Keratinocyte (primary cell): ENCODE measurements around the gene SIDT2. TPM values are rescaled to one million over a fixed set of nuclear protein-coding genes. Genes with fewer than 3 reads are reported as not detected.

Experiments
- DNase-seq: peaks from one replicate; pipeline ENCODE4 v3.0.0-alpha.2; 2011; ENCODE audit warnings: low read depth, missing footprints, low spot score
- FAIRE-seq: peaks from 2 replicates; lab custom pipeline; 2011; peaks lifted over from hg19 to GRCh38; lab: Jason Lieb, UNC
- H2AFZ ChIP-seq: 2 replicates; pipeline ENCODE4 v1.6.0; 2012; ENCODE audit warnings: low read length, control low read depth, inconsistent platforms; ENCODE audit not compliant: control insufficient read depth
- H3K27ac ChIP-seq: 2 replicates; pipeline ENCODE4 v1.5.1; 2011; ENCODE audit warnings: low read length; ENCODE audit not compliant: control insufficient read depth, insufficient read depth
- H3K27me3 ChIP-seq: 3 replicates; pipeline ENCODE4 v1.6.0; 2011; ENCODE audit warnings: low read length; ENCODE audit not compliant: control insufficient read depth, insufficient read depth; ENCODE audit errors: extremely low read depth
- H3K36me3 ChIP-seq, 2 experiments: 2 replicates in 1 of 2; 3 replicates in 1 of 2; pipeline ENCODE4 v1.5.1; 2011; ENCODE audit warnings: low read length in 2 of 2, mild to moderate bottlenecking in 1 of 2; ENCODE audit not compliant: control insufficient read depth in 2 of 2, insufficient read depth in 2 of 2; ENCODE audit errors: extremely low read depth in 1 of 2
- H3K4me1 ChIP-seq: 3 replicates; pipeline ENCODE4 v1.5.1; 2011; ENCODE audit warnings: low read length; ENCODE audit not compliant: control insufficient read depth, insufficient read depth; ENCODE audit errors: extremely low read depth
- H3K4me2 ChIP-seq: 3 replicates; pipeline ENCODE4 v1.6.0; 2011; ENCODE audit warnings: low read depth, low read length; ENCODE audit not compliant: control insufficient read depth, insufficient read depth; ENCODE audit errors: extremely low read depth
- H3K4me3 ChIP-seq, 3 experiments: fragments of 200-600 bp in 1 of 3; sonication (generic) in 1 of 3; 2 replicates in 2 of 3; 3 replicates in 1 of 3; pipeline ENCODE4 v1.5.1; 2011 to 2016; ENCODE audit warnings: low read length in 3 of 3, mild to moderate bottlenecking in 3 of 3, control low read depth in 2 of 3, inconsistent platforms in 1 of 3, low read depth in 1 of 3, mixed read lengths in 1 of 3, mixed run types in 1 of 3, moderate library complexity in 1 of 3; ENCODE audit not compliant: control insufficient read depth in 2 of 3, insufficient read depth in 2 of 3; ENCODE audit errors: extremely low read depth in 1 of 3
- H3K79me2 ChIP-seq: 2 replicates; pipeline ENCODE4 v1.6.0; 2012; ENCODE audit warnings: low read length; ENCODE audit not compliant: control insufficient read depth, insufficient read depth
- H3K9ac ChIP-seq: 3 replicates; pipeline ENCODE4 v1.6.0; 2011; ENCODE audit warnings: low read length; ENCODE audit not compliant: control insufficient read depth, insufficient read depth; ENCODE audit errors: extremely low read depth
- H3K9me1 ChIP-seq: 3 replicates; pipeline ENCODE4 v1.6.0; 2011; ENCODE audit warnings: low read length; ENCODE audit not compliant: control insufficient read depth, insufficient read depth; ENCODE audit errors: extremely low read depth
- H3K9me3 ChIP-seq: 2 replicates; pipeline ENCODE4 v1.5.1; 2012; ENCODE audit warnings: low read depth, low read length; ENCODE audit not compliant: control insufficient read depth
- H4K20me1 ChIP-seq: 3 replicates; pipeline ENCODE4 v1.6.0; 2011; ENCODE audit warnings: low read length; ENCODE audit not compliant: control insufficient read depth, insufficient read depth; ENCODE audit errors: extremely low read depth
- EZH2 ChIP-seq: IDR thresholded peaks from one replicate; pipeline ENCODE4 v1.6.1; 2012; ENCODE audit warnings: inconsistent platforms, mild to moderate bottlenecking, low read length, moderate library complexity
- dilution Hi-C: fragments of 300-500 bp; cut with MboI; formaldehyde crosslinking; loops from one replicate; pipeline ENCODE4 v1.7.0; 2020; ENCODE audit warnings: low sequenced_read_pairs; ENCODE audit not compliant: extremely low pct_ligation_motif_present
- polyA plus RNA-seq, 5 experiments: library from polyadenylated mRNA; depleted of rRNA in 3 of 5; stranded (reverse) in 3 of 5; stranded (forward) in 1 of 5; unstranded in 1 of 5; fragments of >200 nt; gene quantifications; 1 replicate in 1 of 5; 2 replicates in 3 of 5; 3 replicates in 1 of 5; pipeline versions ENCODE4 v1.2.1 to v1.2.3, GENCODE V29; 2011 to 2012; ENCODE audit warnings: missing spikeins in 2 of 5, low read depth in 1 of 5, low replicate concordance in 1 of 5
- TF ChIP-seq, protein P1 (sequence below), 3 experiments: IDR thresholded peaks in 1 of 3; conservative IDR thresholded peaks in 1 of 3; optimal IDR thresholded peaks in 1 of 3; 2 replicates in 2 of 3; 3 replicates in 1 of 3; pipeline versions ENCODE3 to v1.5.1; 2011; ENCODE audit warnings: low read length in 3 of 3, mild to moderate bottlenecking in 3 of 3, moderate library complexity in 2 of 3, control low read depth in 1 of 3, inconsistent platforms in 1 of 3; ENCODE audit not compliant: insufficient read depth in 2 of 3; ENCODE audit errors: extremely low read depth in 1 of 3

SIDT2 gene
- polyA plus RNA-seq, 1 donor (not counting 4 experiments of a cell fraction or from before 2014, with no cell fraction given): 9.8 TPM

DNA sequence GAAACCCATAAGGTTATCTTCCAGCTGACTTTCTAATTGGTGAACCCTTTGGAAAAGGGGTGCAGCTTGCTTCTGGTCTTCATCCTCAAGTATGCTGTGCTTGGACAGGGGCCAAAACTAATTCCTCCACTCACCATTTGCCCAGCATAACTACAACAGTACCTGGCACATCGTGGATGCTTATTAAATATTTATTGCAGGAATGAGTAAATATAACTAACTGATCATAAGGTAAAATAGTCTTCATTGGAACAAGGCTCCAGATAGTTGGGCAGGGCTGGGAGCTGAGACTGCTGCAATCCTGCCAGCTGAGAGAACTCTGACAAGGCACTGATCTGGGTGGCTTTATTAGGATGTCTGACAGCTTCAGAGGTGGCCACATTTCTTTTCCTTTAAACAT is 2.4 kb upstream of the SIDT2 start:
- DNase-seq: no peak
- no peak overlapping the region for H3K4me2 ChIP-seq
- no peaks in the 10 kb centered on the region for H4K20me1 ChIP-seq
- H3K4me3 ChIP-seq: no peak overlapping the region
- peaks cover 26% of the 10 kb centered on the region for H3K4me1 ChIP-seq
- no peak overlapping the region for H3K27ac ChIP-seq
- no peaks in the 10 kb centered on the region for H3K9me1 ChIP-seq
- no peak for TF ChIP-seq EZH2
- TF ChIP-seq, protein P1, sequence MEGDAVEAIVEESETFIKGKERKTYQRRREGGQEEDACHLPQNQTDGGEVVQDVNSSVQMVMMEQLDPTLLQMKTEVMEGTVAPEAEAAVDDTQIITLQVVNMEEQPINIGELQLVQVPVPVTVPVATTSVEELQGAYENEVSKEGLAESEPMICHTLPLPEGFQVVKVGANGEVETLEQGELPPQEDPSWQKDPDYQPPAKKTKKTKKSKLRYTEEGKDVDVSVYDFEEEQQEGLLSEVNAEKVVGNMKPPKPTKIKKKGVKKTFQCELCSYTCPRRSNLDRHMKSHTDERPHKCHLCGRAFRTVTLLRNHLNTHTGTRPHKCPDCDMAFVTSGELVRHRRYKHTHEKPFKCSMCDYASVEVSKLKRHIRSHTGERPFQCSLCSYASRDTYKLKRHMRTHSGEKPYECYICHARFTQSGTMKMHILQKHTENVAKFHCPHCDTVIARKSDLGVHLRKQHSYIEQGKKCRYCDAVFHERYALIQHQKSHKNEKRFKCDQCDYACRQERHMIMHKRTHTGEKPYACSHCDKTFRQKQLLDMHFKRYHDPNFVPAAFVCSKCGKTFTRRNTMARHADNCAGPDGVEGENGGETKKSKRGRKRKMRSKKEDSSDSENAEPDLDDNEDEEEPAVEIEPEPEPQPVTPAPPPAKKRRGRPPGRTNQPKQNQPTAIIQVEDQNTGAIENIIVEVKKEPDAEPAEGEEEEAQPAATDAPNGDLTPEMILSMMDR (optimal IDR thresholded peaks at IDR 0.05 in 1 of 3, IDR thresholded peaks at IDR 0.05 in 1 of 3, conservative IDR thresholded peaks at IDR 0.05 in 1 of 3; ENCODE audit: extremely low read depth in 1 of 3, insufficient read depth in 2 of 3, low read length in 3 of 3): no peak
- H2AFZ ChIP-seq: no peak overlapping the region
- dilution Hi-C loops: no loop called here
- H3K27me3 ChIP-seq: no peaks in the 10 kb centered on the region
- peaks cover 2 to 5% of the 10 kb centered on the region in 2 experiments for H3K36me3 ChIP-seq
- H3K79me2 ChIP-seq: no peaks in the 10 kb centered on the region
- H3K9me3 ChIP-seq: no peaks in the 10 kb centered on the region
- FAIRE-seq: no peak
- no peak overlapping the region for H3K9ac ChIP-seq

DNA sequence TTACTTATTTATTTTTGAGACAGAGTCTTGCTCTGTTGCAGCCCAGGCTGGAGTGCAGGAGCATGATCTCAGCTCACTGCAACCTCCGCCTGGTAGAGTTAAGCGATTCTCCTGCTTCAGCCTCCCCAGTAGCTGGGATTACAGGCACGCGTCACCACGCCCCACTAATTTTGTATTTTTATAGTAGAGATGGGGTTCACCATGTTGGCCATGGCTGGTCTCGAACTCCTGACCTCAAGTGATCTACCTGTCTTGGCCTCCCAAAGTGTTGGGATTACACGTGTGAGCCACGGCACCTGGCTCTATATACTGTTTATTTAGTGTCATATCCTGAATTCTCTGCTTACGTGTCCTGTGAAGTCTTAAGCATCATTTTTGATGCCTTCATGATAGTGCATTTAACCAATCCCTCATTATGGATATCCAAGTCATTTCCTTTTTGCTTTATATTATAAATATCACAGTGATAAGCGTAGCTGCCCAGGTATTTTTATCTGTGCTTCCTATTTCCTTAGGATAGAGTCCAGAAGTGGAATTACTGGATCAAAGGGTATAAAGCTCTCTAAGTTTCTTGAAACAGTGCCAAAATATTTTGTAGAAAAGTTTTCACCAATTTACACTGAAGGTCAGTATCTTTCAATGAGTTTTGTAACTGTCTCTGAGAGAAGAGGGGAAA is 871 bp upstream of the SIDT2 start:
- Histone ChIP-seq H3K27ac (peak overlapping the region; percentile 66), H2AFZ (peak overlapping the region; percentile 43), H3K4me1 (peaks cover 22% of the 10 kb centered on the region), H3K9me3 (no peaks in the 10 kb centered on the region), H3K9me1 (no peaks in the 10 kb centered on the region), H3K36me3 (peaks cover 0 to 12% of the 10 kb centered on the region in 2 experiments), H3K27me3 (no peaks in the 10 kb centered on the region), H3K4me3 (peak overlapping the region in 1 of 3 experiments; percentile 56), H3K79me2 (no peaks in the 10 kb centered on the region), H3K9ac (peak overlapping the region; percentile 79), H3K4me2 (peak overlapping the region; percentile 87), H4K20me1 (no peaks in the 10 kb centered on the region)
- no peak for DNase-seq
- FAIRE-seq: no peak
- TF ChIP-seq EZH2: no peak
- TF ChIP-seq, protein P1 (optimal IDR thresholded peaks at IDR 0.05 in 1 of 3, IDR thresholded peaks at IDR 0.05 in 1 of 3, conservative IDR thresholded peaks at IDR 0.05 in 1 of 3; ENCODE audit: extremely low read depth in 1 of 3, insufficient read depth in 2 of 3, low read length in 3 of 3): no peak
- dilution Hi-C loops: no loop called here
